EL (cell line): Measurements from ENCODE around the gene C19orf53.
A peak's percentile ranks its signal among the peaks of the same experiment; 100 is the strongest.

ENCODE experiments used
- DNase-seq: peaks from one replicate; pipeline ENCODE4 v3.0.0-alpha.2; 2016

C19orf53 gene

DNA sequence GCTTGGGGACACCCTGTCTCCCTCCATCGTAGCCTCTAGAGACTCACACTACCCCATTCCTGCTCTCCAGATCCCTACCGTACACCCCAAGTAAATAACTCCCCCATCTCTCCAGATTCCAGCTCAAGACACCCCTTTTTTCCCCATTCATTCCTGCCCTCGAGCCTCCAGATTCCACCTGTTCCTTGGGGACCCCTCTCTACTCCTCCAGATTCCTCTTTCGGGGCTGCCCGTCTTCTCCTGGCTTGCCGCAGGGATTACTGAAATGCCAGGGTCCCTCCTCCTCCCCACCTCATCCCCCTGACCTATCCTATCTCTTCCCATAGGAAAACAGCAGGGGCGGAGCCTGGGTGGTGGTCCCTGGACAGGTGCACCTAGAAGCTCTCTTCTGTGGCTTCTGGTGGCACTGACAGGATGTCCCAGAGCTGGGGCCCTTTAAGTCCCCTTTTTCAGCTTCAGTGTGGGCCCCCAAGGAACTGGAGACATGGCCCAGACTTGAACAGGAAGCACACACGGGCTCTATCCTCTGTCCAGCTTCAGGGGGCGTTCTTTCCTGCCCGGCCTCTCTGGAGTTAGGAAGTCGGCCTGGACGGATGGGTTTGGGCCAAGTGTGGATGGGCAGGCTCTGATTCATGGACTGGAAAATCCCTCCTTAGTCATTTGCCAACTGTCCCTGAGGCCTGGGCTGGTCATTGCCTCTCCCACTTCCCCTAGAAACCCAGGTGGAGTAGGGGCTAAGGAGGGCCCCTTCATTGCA lies 22.2 kb downstream of the C19orf53 start:
- peak; percentile 98 for DNase-seq

DNA sequence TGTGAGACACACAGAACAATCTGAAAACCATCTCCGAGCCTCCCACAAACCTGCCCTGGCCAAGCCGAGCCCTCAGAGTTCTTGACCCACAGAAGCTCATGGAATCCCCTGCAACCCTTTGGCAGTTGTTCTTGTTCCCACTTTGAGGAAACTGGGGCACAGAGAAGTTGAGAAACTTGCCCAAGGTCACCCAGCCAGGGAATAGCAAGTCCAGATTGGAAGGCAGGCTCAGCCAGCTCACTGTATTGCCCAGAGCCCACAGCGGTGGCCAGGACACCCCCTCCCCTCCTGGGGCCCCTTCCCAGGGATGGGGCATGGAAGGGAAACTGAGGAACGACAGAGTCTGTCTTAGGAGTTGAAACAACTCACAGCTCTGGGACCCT lies 22.8 kb downstream of the C19orf53 start:
- no peak for DNase-seq

DNA sequence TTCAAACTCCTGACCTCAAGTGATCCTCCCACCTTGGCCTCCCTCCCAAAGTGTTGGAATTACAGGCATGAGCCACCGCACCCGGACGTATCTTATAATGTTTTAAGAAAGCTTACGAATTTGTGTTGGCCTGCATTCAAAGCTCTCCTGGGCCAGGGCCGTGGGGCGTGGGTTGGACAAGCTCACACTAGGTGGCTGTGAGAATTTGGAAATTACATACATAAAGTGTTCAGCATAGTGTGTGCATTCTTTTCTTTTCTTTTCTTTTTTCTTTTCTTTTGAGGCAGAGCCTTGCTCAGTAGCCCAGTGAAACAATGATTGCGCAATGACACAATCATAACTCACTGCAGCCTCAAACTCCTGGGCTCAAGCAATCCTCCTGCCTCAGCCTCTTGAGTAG lies 23.6 kb downstream of the C19orf53 start:
- peak; percentile 74 for DNase-seq

DNA sequence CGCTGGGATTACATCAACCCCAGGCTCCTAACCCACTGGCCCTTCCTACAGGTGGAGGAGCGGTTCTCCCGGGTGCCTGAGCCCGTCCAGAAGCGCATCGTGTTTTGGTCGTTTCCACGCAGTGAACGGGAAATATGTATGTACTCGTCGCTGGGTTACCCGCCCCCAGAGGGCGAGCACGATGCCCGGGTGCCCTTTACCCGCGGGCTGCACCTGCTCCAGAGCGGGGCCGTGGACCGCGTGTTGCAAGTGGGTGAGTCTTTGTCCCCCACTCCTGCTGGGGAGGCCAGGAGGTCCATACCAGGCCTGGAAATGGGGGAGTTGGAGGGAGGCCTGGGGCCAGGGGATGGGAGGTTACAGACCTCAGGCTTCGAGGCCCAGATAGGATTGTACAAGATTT lies 25.4 kb downstream of the C19orf53 start:
- no peak for DNase-seq

DNA sequence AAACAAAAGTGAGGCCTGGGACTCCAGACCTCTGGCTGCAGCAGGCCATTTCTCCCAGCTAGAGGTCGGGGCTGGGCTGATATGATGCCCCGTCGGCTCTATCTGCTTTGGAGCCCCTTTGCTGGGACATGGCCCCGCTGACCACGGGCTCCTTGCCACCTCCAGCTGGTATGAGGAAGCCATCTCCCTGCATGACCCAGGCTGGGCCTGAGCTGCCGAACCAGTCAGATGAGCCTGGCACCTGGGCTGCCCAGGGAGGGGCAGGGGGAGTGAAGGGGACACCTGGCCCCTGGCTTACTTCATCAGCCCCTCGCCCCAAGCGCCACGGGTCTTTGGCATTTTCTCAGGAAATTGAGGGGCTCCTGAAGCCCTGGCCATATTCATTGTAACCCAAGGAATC lies 28.8 kb downstream of the C19orf53 start:
- no peak for DNase-seq

DNA sequence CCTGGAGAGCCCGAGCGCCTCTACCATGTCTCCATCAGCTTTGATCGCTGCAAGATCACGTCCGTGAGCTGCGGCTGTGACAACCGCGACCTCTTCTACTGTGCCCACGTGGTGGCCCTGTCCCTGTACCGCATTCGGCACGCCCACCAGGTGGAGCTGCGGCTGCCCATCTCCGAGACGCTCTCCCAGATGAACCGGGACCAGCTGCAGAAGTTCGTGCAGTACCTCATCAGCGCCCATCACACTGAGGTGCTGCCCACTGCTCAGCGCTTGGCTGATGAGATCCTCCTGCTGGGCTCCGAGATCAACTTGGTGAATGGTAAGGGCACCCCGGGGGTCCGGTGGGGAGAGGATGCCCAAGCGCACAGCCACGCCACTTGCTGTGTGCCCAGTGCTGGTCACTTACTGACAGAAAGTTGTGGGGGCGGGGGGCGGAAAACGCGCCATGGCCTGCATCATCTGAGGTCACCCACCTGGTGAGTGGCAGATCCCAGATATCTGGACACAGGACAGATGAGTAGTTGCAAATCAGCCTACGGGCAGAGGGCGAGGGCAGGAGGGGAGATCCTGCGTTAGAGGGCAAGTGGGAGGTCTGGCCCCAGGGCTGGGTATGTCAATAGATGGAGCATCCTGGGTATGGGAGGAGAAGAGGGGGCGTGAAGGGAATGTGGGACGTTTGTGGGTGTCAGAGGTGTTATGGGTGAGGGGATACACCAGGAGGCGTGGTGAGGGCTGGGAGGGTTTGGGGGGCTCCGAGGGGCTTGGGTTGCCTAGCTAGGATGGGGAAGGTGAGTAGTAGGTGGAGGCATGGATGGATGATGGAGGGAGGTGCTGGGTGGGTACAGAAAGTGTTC lies 30.8 kb downstream of the C19orf53 start:
- no peak for DNase-seq

DNA sequence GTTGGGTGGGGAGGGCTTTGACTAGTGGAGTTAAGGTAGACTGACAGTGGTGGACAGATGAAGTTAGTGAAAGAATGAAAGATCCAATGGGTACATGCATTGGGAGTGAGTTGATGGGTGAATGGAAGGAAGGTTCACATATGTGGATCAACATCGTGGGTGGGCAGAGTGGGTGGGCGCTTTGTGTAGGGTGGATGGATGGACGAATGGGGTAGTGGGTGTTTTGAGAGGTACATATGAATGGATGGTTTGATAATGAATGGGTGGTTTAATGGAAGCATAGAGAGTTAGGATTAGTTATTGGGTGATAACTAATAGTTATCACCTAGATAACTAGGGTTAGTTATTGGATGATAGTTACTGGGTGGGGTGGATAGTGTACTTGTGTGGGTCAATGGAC lies 32.5 kb downstream of the C19orf53 start:
- no peak for DNase-seq

DNA sequence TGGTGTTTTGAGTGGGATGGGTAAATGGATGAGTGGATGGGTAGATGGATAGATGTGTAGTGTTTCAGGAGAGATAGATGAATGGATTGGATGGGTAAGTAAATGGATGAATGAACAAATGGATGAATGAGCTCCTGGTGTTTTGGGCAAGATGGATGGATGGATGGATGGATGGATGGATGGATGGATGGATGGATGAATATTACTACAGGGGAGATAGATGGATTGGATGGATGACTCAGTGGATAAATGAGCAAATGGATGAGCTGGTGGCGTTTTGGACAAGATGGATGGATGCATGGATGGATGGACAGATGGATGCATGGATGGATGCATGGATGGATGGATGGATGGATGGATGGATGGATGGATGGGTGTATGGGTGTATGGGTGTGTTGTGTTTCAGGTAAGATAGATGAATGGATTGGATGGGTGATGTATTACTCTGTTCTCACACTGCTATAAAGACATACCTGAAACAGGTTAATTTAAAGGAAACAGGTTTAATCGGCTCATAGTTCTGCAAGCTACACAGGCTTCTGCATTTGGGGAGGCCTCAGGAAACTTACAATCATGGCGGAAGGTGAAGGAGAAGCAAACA lies 33.3 kb downstream of the C19orf53 start:
- no peak for DNase-seq

DNA sequence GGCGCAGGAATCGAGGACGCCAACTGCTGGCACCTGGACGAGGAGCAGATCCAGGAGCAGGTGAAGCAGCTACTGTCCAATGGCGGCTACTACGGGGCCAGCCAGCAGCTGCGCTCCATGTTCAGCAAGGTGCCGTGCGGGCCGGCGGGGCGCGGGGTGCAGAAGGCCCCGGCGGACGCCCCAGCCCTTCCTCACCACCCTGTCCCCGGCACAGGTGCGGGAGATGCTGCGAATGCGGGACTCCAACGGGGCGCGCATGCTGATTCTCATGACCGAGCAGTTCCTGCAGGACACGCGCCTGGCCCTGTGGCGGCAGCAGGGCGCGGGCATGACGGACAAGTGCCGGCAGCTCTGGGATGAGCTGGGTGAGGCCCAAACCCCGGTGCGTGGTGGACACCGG lies 34.6 kb downstream of the C19orf53 start:
- no peak for DNase-seq

DNA sequence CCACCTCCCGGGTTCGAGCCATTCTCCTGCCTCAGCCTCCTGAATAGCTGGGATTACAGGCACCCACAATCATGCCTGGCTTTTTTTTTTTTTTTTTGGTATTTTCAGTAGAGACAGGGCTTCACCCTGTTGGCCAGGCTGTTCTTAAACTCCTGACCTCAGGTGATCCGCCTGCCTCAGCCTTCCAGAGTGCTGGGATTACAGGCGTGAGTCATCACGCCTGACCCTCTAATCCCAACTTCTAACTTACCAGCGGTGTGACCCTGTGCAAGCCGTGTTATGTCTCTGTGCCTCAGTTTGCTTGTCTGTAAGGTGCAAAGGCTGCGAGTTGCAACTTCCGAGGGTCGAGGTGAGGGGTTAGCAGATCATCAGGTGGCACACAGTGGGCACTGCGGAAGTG lies 38.3 kb downstream of the C19orf53 start:
- DNase-seq: no peak

DNA sequence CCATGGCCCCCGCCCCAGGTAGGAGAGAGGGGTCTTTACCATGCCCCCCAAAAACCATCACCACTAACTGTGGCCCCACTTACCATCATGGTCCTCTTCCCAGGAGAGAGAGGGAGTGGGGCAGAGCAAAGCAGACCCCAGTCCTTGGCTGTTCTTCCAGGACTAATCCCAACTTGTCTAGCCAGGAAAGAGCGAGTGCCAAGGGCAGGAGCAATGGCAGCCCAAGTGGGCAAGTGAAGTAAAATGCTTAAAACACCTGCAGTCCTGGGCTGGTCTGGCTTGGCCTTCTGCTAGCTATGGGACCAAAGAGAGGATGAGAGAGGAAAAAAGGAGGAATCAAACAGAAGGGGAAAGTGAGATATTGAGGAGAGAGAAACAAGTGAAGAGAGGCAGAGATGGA lies 38.9 kb downstream of the C19orf53 start:
- no peak for DNase-seq

DNA sequence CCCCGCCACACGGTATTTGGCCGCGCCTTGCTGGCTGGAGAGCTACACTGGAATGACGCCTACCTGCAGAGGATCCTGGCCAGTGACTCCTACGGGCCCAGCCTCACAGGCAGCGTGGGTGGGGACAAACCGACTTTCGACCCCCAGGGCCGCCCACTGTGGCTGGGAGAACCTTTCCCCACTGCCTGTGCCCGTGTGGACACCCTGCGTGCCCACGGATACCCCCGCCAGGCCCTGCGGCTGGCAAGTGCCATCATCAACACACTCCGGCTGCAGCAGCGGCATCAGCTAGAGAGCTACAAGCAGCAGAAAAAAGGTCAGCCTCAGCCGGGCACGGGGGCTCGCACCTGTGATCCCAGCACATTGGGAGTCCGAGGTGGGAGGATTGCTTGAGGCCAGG lies 40.3 kb downstream of the C19orf53 start:
- no peak for DNase-seq

DNA sequence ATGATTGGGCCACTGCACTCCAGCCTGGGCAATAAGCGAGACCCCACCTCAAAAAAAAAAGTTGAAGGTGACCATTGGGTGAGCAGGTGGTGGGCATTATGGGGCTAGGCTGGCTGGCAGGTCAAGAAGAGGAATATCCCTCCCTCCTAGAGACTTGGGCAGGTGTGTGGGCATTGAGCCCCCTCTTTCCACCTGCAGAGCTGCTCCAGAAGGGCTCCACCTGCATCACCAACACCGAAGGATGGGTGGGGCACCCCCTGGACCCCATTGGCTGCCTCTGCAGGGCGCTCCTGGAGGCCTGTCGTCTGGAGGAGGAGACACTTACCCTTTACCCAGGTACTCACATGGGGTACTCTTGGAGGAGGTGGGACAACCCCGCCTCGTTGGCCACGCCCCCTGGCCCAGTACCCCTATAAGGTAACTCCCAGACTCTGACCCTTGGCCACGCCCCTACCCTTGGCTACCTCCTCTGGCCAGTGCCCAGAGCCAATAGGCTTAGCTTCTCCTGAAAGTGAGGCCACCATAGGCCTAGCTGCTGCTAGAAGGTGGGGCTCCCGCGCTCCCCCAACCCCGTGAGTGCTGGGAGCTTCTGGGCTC lies 42.9 kb downstream of the C19orf53 start:
- no peak for DNase-seq

DNA sequence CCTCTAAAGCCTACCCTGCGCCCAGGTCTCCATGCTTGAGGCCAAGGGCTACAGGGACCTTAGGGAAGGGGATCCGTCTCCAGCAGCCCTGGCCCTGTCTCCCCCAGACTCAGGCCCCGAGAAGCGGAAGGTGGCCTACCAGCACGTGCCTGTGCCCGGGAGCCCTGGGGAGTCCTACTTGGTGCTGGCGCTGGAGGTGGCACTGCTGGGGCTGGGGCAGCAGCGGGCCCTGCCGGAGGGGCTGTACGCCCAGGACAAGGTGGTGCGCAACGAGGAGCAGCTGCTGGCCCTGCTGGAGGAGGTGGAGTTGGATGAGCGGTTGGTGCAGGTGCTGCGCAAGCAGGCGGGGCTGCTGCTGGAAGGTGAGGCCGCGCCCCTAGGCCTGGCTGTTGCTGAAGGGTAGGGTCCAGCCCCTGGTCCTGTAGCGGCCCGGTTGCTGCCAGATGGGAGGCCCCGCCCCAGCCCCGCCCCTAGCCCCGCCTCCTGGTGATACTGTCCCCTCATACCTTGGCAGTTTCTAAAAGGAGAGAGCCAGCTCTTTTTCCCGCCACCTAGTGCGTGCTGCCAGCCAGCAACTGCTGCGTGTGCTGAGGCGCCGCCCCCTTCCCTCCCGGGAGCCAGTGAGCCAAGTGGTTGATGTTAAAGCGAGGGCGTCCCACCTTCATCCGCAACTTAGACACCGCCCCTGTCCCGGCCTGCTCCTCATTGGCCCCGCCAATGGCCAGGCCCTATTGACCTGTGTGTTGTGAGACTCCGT lies 43.5 kb downstream of the C19orf53 start:
- no peak for DNase-seq

DNA sequence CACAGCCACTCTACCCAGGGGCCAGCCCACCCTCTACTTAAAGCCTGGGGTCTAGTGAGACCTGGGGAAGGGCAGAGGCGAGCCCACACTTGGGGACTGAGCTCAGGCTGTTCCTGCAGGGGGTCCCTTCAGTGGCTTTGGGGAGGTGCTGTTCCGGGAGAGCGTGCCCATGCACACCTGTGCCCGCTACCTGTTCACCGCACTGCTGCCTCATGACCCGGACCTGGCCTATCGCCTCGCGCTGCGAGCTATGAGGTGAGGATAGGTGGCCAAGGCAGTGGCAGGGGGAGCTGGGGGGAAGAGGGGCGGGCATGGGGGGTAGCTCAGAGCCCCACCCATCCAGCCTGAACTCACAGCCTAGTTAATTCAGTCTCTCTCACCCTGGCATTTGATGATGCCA lies 45.0 kb downstream of the C19orf53 start:
- DNase-seq: no peak

DNA sequence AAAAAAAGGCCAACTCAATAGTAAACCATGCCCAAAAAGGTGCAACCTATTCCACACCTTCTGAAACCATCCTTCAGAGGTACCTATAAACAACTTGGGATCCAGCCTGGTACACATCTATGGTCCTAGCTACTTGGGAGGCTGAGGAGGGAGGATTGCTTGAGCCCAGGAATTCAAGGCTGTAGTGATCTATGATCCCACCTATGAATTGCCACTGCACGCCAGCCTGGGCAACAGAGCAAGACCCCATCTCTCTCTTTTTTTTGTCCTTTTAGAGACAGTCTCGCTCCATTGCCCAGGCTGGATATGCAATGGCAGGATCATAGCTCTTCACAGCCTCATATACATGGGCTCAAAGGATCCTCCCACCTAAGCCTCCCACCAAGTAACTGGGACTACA lies 47.0 kb downstream of the C19orf53 start:
- no peak for DNase-seq

DNA sequence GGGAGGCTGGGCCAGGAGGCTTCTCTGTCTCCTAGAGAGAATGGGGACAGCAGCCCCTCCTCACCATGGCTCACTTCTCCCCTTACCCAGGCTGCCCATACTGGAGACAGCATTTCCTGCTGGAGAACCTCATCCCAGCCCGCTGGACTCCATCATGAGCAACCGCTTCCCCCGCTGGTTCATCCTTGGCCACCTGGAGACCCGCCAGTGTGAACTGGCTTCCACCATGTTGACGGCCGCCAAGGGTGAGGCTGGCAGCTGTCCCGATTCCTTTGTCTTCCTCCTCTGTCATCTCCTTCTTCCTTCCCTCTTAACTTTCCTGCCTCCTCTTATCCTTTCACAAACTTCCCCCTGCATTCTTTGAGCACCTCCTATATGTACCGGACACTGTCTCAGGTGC lies 49.0 kb downstream of the C19orf53 start:
- DNase-seq: no peak

DNA sequence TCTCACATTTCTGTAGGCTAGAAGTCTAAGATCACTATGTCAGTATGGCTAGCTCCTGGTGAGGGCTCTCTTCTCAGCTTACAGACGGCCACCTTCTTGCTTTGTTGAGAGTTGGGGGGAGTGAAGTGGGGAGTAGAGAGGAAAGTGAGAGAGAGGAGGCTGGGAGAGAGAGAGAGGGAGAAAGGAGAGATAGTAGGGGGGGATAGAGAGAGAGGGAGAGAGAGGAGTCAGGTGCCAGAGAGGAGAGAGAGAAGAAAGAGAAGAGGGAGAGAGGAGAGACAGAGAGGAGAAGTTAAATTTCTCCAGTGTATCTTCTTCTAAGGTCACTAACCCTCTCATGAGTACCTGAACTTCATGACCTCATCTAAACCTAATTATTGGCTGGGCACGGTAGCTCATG lies 49.6 kb downstream of the C19orf53 start:
- DNase-seq: no peak

DNA sequence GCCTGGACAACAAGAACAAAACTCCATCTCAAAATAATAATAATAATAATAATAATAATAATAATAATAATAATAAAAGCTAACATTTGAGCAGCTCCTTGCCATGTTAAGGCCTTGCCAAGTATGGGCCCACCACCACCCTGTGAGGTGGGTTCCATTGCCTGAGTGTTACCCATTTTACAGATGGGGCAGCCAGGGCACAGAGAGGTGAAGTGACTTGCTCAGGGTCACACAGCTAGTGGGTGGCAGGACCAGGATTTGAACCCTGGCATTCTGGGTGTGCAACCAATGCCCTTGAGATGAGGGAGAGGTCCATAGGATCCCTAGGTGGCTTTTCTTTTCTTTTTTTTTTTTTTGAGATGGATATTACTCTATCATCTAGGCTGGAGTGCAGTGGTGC lies 50.4 kb downstream of the C19orf53 start:
- DNase-seq: no peak

DNA sequence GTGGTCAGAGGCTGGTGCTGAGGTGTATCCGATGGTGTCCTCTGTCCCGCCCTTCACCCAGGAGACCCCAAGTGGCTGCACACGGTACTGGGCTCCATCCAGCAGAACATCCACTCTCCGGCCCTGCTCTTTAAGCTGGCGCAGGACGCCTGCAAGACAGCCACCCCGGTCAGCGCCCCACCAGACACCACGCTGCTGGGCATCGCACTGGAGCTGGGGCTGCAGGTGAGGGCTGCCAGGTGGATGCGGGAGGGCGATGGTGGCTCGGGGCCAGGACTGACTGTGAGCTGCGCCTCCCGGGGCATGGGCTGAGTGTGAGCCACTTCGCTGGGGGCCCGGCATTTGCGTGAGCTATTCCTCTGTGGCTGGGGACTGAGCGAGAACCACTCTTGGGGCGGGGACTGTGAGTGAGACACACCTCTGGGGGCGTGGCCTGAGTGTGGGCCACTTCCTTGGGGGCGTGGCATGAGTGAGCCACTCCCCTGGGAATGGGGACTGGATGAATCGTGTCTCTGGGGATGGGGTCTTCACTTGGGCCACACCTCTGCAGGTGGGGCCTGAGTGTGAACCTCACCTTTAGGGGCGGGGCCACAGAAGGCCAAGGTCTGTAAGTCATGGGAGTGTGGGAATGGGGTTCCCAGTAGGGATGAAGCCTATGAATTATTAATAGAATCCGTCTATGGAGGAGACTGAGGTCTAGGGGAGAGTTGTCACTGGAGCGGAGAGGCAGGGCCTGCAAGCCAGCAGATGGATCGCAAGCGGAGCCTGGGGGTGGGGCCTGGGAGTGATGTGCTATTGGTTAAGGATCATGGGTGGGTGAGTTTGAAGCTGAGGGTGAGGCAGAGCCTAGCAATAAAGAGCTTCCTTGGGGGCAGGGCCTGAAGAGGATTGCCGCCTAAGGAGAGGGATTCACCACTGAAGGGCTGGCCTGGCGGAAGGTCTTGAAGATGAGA lies 51.5 kb downstream of the C19orf53 start:
- no peak for DNase-seq

DNA sequence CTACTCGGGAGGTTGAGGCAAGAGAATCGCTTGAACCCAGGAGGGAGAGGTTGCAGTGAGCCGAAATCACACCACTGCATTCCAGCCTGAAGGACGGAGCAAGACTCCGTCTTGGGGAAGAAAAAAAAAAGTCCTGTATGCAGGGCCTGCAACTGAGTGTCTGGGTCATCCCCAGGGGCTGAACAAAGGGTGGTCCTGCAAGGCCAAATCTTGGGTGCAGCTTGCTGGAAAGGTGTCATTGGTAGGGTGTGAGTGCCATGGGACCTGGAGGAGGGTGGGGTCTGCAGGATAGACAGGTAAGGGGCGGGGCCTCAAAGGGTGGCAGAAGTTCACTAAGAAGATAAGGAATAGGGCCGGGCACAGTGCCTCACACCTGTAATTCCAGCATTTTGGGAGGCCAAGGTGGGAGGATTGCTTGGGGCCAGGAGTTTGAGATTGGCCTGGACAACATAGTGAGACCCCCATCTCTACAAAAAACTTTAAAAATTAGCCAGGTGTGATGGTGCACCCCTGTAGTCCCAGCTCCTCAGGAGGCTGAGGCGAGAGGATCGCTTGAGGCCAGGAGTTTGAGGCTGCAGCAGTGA lies 52.5 kb downstream of the C19orf53 start:
- no peak for DNase-seq
